GM19463 (cell line): ENCODE results near the gene C1orf226.
A peak's percentile ranks its signal among the peaks of the same experiment; 100 is the strongest.

Experiments
- ATAC-seq: cut with Tn5 transposase; IDR thresholded peaks from one replicate; pipeline ENCODE4 v1.9.1; 2021; ENCODE audit warnings: mild to moderate bottlenecking, moderate library complexity; ENCODE audit not compliant: unreplicated experiment

The C1orf226 gene

GRCh38 chr1:162365284-162366020, 16.1 kb upstream of the C1orf226 start:
- ATAC-seq, result no peak

- no peak for ATAC-seq
Measured at GRCh38 chr1:162366149-162366548, 15.4 kb upstream of the C1orf226 start.

- no peak for ATAC-seq
Measured at GRCh38 chr1:162366671-162367070, 14.9 kb upstream of the C1orf226 start.

- ATAC-seq, result no peak
Measured at GRCh38 chr1:162367073-162367472, 14.5 kb upstream of the C1orf226 start.

- no peak for ATAC-seq
Measured at GRCh38 chr1:162367772-162368171, 13.8 kb upstream of the C1orf226 start.

GRCh38 chr1:162368451-162368850, 13.1 kb upstream of the C1orf226 start:
- no peak for ATAC-seq

GRCh38 chr1:162369571-162369970, 12.0 kb upstream of the C1orf226 start:
- no peak for ATAC-seq

- ATAC-seq, result no peak
Measured at GRCh38 chr1:162370161-162370560, 11.4 kb upstream of the C1orf226 start.

GRCh38 chr1:162370721-162371120, 10.8 kb upstream of the C1orf226 start:
- no peak for ATAC-seq

- no peak for ATAC-seq
Measured at GRCh38 chr1:162371611-162372010, 9.9 kb upstream of the C1orf226 start.

- ATAC-seq, result peak; percentile 60
Measured at GRCh38 chr1:162372159-162373071, 9.1 kb upstream of the C1orf226 start.

- ATAC-seq, result no peak
Measured at GRCh38 chr1:162373072-162373427, 8.5 kb upstream of the C1orf226 start.

GRCh38 chr1:162373541-162374260, 7.8 kb upstream of the C1orf226 start:
- ATAC-seq, result no peak

GRCh38 chr1:162374406-162374805, 7.1 kb upstream of the C1orf226 start:
- no peak for ATAC-seq

GRCh38 chr1:162375463-162375862, 6.1 kb upstream of the C1orf226 start:
- no peak for ATAC-seq

GRCh38 chr1:162376691-162377090, 4.8 kb upstream of the C1orf226 start, which contains the start of gene SPATA46:
Gene SPATA46 (minus strand): TSS chr1:162376854. CDS start chr1:162376790, 64 bp downstream.
- no peak for ATAC-seq

GRCh38 chr1:162380061-162380846, 1.3 kb upstream of the C1orf226 start:
- no peak for ATAC-seq

- no peak for ATAC-seq
Measured at GRCh38 chr1:162381941-162382750, 618 bp downstream of the C1orf226 start.

- no peak for ATAC-seq
Measured at GRCh38 chr1:162383091-162383490, 1.6 kb downstream of the C1orf226 start.

- no peak for ATAC-seq
Measured at GRCh38 chr1:162383516-162383915, 2.0 kb downstream of the C1orf226 start.
